Inferior parietal cortex (tissue), 1 donor: ENCODE results near the gene SEC22A.
"Not testable (repeated sequence)": the region's sequence is repeated elsewhere in the genome, so short reads cannot be mapped to it uniquely, and the experiment has no call there.

Experiments
- DNase-seq: peaks from one replicate; pipeline ENCODE4 v3.0.0-alpha.2; 2016; ENCODE audit errors: extremely low spot score

Gene SEC22A

GRCh38 chr3:123169930-123170329, 31.8 kb upstream of the SEC22A start:
- no peak for DNase-seq

GRCh38 chr3:123180791-123181190, 21.0 kb upstream of the SEC22A start:
- no peak for DNase-seq

- DNase-seq, result no peak
These were observed 15.0 kb upstream of the SEC22A start for GRCh38 chr3:123186695-123187094.

- DNase-seq, result no peak
These were observed 13.7 kb upstream of the SEC22A start for GRCh38 chr3:123188058-123188457.

GRCh38 chr3:123193448-123194101, 8.2 kb upstream of the SEC22A start:
- no peak for DNase-seq

- no peak for DNase-seq
These were observed 7.2 kb upstream of the SEC22A start for GRCh38 chr3:123194552-123194951.

- DNase-seq, result no peak
These were observed 3.4 kb upstream of the SEC22A start for GRCh38 chr3:123198372-123198771.

GRCh38 chr3:123201223-123201556, 553 bp upstream of the SEC22A start:
- no peak for DNase-seq

- no peak for DNase-seq
These were observed 708 bp downstream of the SEC22A start for GRCh38 chr3:123202451-123202850.

- DNase-seq, result no peak
These were observed 17.2 kb downstream of the SEC22A start for GRCh38 chr3:123218990-123219389.

- DNase-seq, result not testable (repeated sequence)
These were observed 19.6 kb downstream of the SEC22A start for GRCh38 chr3:123221369-123221768.

- DNase-seq, result no peak
These were observed 23.3 kb downstream of the SEC22A start for GRCh38 chr3:123225016-123225415.

- no peak for DNase-seq
These were observed 24.8 kb downstream of the SEC22A start for GRCh38 chr3:123226549-123226948.

GRCh38 chr3:123229145-123229544, 27.4 kb downstream of the SEC22A start:
- DNase-seq, result no peak

GRCh38 chr3:123236902-123237301, 35.2 kb downstream of the SEC22A start:
- no peak for DNase-seq

GRCh38 chr3:123239186-123239585, 37.4 kb downstream of the SEC22A start:
- not testable (repeated sequence) for DNase-seq

GRCh38 chr3:123239756-123240155, 38.0 kb downstream of the SEC22A start:
- no peak for DNase-seq

GRCh38 chr3:123244128-123244527, 42.4 kb downstream of the SEC22A start:
- DNase-seq, result no peak

- no peak for DNase-seq
These were observed 45.1 kb downstream of the SEC22A start for GRCh38 chr3:123246866-123247265.

GRCh38 chr3:123256256-123256655, 54.5 kb downstream of the SEC22A start:
- DNase-seq, result no peak

- DNase-seq, result no peak
These were observed 56.6 kb downstream of the SEC22A start for GRCh38 chr3:123258359-123258758.

GRCh38 chr3:123258811-123259420, 57.2 kb downstream of the SEC22A start:
- DNase-seq, result peak; percentile 68

- no peak for DNase-seq
These were observed 59.9 kb downstream of the SEC22A start for GRCh38 chr3:123261666-123262065.

GRCh38 chr3:123262226-123262625, 60.5 kb downstream of the SEC22A start:
- DNase-seq, result no peak
